Measurements from ENCODE around the gene SCG5. TPM values are rescaled to one million over a fixed set of nuclear protein-coding genes. Genes with fewer than 3 reads are reported as not detected.

SCG5 gene
- total RNA-seq, 2 donors from 2014 or later, result 10.9 to 17.2 TPM

- Mint-ChIP-seq H3K4me3 (no peak overlapping the region), H3K4me1 (no peaks in the 10 kb centered on the region), H3K27ac (no peak overlapping the region), H3K36me3 (ENCODE audit: low read depth) (no peaks in the 10 kb centered on the region), H3K27me3 (ENCODE audit: insufficient read depth) (peaks cover 12% of the 10 kb centered on the region), H3K9me3 (no peaks in the 10 kb centered on the region)
- TF ChIP-seq, protein P1, sequence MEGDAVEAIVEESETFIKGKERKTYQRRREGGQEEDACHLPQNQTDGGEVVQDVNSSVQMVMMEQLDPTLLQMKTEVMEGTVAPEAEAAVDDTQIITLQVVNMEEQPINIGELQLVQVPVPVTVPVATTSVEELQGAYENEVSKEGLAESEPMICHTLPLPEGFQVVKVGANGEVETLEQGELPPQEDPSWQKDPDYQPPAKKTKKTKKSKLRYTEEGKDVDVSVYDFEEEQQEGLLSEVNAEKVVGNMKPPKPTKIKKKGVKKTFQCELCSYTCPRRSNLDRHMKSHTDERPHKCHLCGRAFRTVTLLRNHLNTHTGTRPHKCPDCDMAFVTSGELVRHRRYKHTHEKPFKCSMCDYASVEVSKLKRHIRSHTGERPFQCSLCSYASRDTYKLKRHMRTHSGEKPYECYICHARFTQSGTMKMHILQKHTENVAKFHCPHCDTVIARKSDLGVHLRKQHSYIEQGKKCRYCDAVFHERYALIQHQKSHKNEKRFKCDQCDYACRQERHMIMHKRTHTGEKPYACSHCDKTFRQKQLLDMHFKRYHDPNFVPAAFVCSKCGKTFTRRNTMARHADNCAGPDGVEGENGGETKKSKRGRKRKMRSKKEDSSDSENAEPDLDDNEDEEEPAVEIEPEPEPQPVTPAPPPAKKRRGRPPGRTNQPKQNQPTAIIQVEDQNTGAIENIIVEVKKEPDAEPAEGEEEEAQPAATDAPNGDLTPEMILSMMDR (conservative IDR thresholded peaks at IDR 0.05), result no peak
- Histone ChIP-seq H3K4me3 (ENCODE audit: low read length) (no peak overlapping the region), H3K9me3 (ENCODE audit: control insufficient read depth, low read length) (no peaks in the 10 kb centered on the region), H3K36me3 (ENCODE audit: control insufficient read depth, insufficient read depth, low read length) (no peaks in the 10 kb centered on the region), H3K9ac (ENCODE audit: extremely low read depth, low read length, poor library complexity, severe bottlenecking) (no peak overlapping the region), H3K27me3 (ENCODE audit: control insufficient read depth, insufficient read depth, low read length, poor library complexity, severe bottlenecking) (no peaks in the 10 kb centered on the region), H3K4me1 (ENCODE audit: control insufficient read depth, insufficient read depth, low read length) (no peaks in the 10 kb centered on the region), H3K27ac (ENCODE audit: low read depth, low read length) (no peak overlapping the region)
- no peak for DNase-seq
- 87 to 91% methylated on average over 3 to 8 of the region's 8 CpGs for WGBS, 2 experiments (ENCODE audit: insufficient coverage in 1 of 2, insufficient read length in 1 of 2)
Measured at GRCh38 chr15:32704395-32704981, 63.0 kb downstream of the SCG5 start.

- Mint-ChIP-seq H3K4me1 (no peaks in the 10 kb centered on the region), H3K27ac (no peak overlapping the region), H3K27me3 (ENCODE audit: insufficient read depth) (peaks cover 15% of the 10 kb centered on the region), H3K9me3 (no peaks in the 10 kb centered on the region), H3K36me3 (ENCODE audit: low read depth) (no peaks in the 10 kb centered on the region), H3K4me3 (no peak overlapping the region)
- H3K27ac ChIP-seq (ENCODE audit: low read depth, low read length), result no peak overlapping the region
- no peaks in the 10 kb centered on the region for H3K4me1 ChIP-seq (ENCODE audit: control insufficient read depth, insufficient read depth, low read length)
- WGBS, 2 experiments (ENCODE audit: insufficient coverage in 1 of 2, insufficient read length in 1 of 2), result 93 to 100% methylated on average over 2 of the region's 2 CpGs
- no peaks in the 10 kb centered on the region for H3K36me3 ChIP-seq (ENCODE audit: control insufficient read depth, insufficient read depth, low read length)
- H3K9ac ChIP-seq (ENCODE audit: extremely low read depth, low read length, poor library complexity, severe bottlenecking), result no peak overlapping the region
- DNase-seq, result no peak
- TF ChIP-seq, protein P1 (conservative IDR thresholded peaks at IDR 0.05), result no peak
- H3K4me3 ChIP-seq (ENCODE audit: low read length), result no peak overlapping the region
- H3K27me3 ChIP-seq (ENCODE audit: control insufficient read depth, insufficient read depth, low read length, poor library complexity, severe bottlenecking), result no peaks in the 10 kb centered on the region
- no peaks in the 10 kb centered on the region for H3K9me3 ChIP-seq (ENCODE audit: control insufficient read depth, low read length)
Measured at GRCh38 chr15:32705446-32705845, 63.9 kb downstream of the SCG5 start.

GRCh38 chr15:32706704-32707103 is 65.2 kb downstream of the SCG5 start:
- WGBS, 2 experiments (ENCODE audit: insufficient coverage in 1 of 2, insufficient read length in 1 of 2), result 82 to 92% methylated on average over 3 of the region's 3 CpGs

More at GRCh38 chr15:32706704-32707103, 65.2 kb downstream of the SCG5 start:
- Mint-ChIP-seq H3K27ac (no peak overlapping the region), H3K36me3 (ENCODE audit: low read depth) (no peaks in the 10 kb centered on the region), H3K4me1 (no peaks in the 10 kb centered on the region), H3K27me3 (ENCODE audit: insufficient read depth) (peaks cover 17% of the 10 kb centered on the region), H3K9me3 (no peaks in the 10 kb centered on the region), H3K4me3 (no peak overlapping the region)
- Histone ChIP-seq H3K9ac (ENCODE audit: extremely low read depth, low read length, poor library complexity, severe bottlenecking) (no peak overlapping the region), H3K27me3 (ENCODE audit: control insufficient read depth, insufficient read depth, low read length, poor library complexity, severe bottlenecking) (no peaks in the 10 kb centered on the region), H3K4me3 (ENCODE audit: low read length) (no peak overlapping the region), H3K36me3 (ENCODE audit: control insufficient read depth, insufficient read depth, low read length) (no peaks in the 10 kb centered on the region), H3K4me1 (ENCODE audit: control insufficient read depth, insufficient read depth, low read length) (no peaks in the 10 kb centered on the region), H3K27ac (ENCODE audit: low read depth, low read length) (no peak overlapping the region), H3K9me3 (ENCODE audit: control insufficient read depth, low read length) (no peaks in the 10 kb centered on the region)
- DNase-seq, result no peak
- TF ChIP-seq, protein P1 (conservative IDR thresholded peaks at IDR 0.05), result no peak
